ENCODE measurements around the gene PER2. TPM values are rescaled to one million over a fixed set of nuclear protein-coding genes. Genes with fewer than 3 reads are reported as not detected.
"Not testable (repeated sequence)": the region's sequence is repeated elsewhere in the genome, so short reads cannot be mapped to it uniquely, and the experiment has no call there.

Gene PER2
- total RNA-seq (2014; rRNA removed; shearing (Covaris generic)), result 1.4 and 3.7 TPM in 2 replicates

DNA sequence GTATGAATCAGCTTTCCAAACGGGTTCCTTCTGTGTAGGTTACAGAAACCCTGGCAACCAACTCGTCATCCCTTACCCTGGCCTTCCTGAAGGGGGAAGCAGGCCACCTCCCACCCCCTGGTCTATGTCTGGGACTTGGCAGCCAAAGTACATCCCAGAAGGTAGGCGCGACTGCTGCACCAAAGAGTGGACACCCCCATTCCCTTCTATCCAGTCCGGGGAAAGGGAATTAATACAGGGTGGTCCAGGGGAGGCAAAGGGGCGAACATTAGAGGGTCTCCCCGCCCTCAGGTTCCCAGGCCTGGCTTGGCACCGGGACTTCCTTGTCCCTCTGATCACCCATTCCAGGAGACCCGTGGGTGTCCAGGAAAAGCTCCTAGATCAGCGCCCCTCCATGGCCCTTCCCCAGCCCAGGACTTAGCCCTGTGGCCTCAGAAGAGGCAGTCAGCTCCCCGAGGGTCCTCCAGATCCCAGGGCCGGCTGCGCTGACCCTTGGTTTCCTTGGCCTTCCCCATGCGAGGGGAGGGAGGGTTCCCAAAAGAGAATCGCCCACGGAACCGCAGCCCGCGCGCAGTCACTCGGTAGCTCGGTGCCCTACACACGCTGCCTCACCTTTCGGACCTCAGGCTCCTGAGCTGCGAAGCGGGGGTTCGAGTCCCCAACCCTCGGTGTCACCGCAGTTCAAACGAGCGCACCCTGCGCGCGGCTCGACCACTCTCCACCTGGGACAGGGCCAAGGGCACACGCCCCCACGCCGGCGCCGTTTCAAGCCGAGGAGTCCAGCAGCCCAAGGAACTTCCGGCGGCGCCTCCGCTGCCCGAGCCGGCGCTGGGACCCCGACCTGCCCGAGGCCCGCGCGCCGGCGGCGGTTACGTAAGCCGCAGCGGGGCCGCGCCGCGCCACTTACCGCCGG, at the start of gene PER2:
TSS of gene PER2 (minus strand) at position 874 of the 913 bp plus-strand sequence. CDS start 10,674 bp downstream, outside the sequence.
- peak; percentile 91 for DNase-seq (ENCODE audit: low read depth)

GRCh38 chr2:238337846-238338245, 49.4 kb upstream of the PER2 start:
- DNase-seq (ENCODE audit: low read depth), result no peak

DNA sequence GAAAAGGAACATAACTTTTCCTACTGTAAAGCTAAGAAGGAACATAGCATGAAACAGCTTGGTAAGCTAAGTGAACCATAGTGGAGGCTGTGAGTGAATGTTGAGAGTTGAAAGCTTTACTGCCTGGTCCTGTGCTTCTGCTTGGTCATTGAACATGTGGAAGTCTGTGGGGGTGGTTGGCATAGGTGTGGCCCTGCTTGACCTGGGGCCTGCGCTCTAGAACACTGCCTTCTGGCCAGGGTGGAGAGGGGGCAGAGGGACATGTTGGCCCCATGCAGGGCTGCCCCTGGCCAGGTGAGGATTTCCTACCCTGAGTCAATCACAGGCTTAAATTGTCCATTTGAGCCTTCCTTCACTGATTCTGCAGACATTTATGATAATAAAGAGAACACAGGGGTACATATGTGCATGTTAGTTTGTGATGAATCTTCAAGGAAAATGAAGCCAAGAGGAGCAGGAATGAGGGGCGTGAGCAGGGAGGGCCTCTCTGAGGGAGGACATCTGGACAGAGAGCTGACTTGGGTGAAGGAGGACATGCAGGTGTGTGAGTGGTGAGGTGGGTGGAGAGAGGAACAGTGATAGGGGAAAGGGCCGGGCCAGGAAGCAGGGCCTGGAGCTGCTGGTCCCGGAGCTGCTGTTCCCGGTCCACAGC, 48.5 kb upstream of the PER2 start:
- no peak for DNase-seq (ENCODE audit: low read depth)

DNA sequence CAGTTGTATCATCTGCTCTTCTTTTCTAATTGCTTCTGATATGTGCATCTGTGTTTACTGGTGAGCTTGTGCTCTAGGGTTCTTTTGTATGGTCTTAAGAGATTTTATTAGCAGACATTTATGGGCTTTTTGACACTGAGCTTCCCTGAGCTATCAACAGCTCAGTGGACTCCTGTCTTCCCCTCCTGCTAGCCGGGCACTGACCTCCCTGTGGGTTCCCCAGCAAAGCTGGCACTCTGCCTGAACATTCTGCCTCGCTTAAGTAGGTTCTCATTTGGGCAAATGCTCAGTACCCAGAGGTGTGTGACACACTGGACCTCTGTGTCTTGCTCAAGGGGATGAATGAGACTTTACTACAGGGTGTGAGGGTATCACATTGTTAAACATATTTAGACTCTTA, 47.7 kb upstream of the PER2 start:
- peak; percentile 2 for DNase-seq (ENCODE audit: low read depth)

- DNase-seq (ENCODE audit: low read depth), result not testable (repeated sequence)
These were observed 47.2 kb upstream of the PER2 start for GRCh38 chr2:238335591-238335990.

- DNase-seq (ENCODE audit: low read depth), result no peak
These were observed 46.5 kb upstream of the PER2 start for GRCh38 chr2:238334885-238335284.

DNA sequence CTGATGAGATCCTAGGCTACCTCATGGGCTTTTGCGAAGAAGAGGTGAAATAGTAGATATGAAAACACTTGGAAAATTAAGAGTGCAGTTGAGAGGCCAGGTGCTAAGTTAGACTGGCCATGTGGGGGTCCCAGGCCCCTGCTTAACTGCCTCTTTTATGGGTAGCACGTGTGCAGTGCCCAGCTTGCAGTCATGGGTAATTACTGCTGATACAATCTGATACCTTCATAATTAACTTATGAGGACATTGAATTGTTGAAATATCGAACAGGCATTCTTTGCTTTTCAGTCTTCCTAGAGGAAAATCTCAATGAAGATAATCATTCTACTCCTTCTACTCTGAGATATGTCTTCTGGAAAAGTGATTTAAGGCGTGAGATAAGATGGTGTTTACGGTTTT, 43.5 kb upstream of the PER2 start:
- no peak for DNase-seq (ENCODE audit: low read depth)

DNA sequence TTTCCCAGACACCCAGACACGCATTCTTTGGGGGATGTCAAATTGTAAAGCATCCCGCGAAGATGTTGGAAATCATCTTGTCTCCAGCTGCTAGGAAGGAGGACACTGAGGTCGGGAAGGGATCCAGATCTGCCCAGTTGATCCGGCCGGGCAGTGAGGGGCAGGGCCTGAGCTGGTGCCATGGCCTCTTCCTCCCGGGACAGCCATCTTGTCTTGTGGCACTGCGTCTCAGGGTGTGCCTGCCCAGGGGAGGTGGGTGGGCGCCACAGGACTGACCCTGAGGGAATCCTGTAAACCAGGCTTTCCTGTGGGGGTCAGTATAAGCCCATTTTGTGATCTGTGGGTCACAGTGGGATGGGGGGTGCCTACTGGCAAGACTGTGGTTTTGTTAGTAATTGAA, 42.0 kb upstream of the PER2 start:
- DNase-seq (ENCODE audit: low read depth), result no peak

DNA sequence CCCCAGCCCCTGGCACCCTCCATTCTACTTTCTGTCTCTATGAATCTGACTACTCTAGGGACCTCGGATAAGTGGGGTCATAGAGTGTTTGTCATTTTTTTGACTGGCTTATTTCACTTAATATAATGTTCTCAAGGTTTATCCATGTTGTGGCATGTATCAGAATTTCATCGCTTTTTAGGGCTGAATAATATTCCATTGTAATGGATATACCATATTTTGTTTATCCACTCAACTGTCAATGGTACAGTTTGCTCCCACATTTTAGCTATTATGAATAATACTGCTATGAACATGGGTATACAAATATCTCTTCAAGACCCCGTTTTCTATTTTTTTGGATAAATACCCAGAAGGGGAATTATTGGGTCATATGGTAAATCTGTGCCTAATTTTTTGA, 39.3 kb upstream of the PER2 start:
- DNase-seq (ENCODE audit: low read depth), result no peak

GRCh38 chr2:238326801-238327365, 38.5 kb upstream of the PER2 start:
- no peak for DNase-seq (ENCODE audit: low read depth)

DNA sequence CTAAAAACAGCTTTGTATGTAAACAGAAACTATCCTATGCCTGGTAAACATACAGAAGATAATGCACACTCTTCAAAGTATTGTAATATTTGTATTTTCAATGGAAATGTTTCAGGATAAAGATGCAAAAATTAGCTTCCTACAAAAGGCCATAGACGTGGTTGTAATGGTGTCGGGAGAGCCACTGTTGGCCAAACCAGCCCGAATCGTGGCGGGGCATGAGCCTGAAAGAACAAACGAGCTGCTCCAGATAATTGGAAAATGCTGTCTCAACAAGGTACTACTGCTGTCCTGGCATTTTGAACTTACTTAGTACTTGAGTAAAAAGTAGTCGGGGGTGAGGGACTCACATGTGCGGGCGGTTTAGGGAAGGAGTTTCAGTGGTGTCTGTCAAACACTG, 37.3 kb upstream of the PER2 start:
- DNase-seq (ENCODE audit: low read depth), result no peak

GRCh38 chr2:238324248-238324647, 35.8 kb upstream of the PER2 start:
- DNase-seq (ENCODE audit: low read depth), result not testable (repeated sequence)

DNA sequence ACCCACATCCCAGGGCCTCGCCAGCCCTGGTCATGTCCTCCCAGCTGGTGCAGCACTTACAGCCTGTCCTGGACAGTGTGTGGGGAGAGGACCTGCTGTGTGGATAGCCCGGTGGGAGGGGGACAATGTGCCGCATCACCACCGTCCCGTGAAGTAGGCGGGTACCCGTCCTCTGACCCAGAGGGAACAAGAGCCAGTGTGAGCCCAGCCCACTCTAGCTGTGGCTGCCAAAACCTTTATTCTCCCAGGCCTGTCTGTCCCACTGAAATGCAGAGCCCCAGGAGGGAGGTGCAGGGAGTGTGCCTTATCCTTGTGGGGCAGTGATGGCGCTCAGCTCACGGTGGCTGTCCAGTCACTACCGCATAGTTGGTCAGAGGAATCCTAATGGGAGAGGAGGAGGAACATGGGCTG, 33.6 kb upstream of the PER2 start:
- no peak for DNase-seq (ENCODE audit: low read depth)

DNA sequence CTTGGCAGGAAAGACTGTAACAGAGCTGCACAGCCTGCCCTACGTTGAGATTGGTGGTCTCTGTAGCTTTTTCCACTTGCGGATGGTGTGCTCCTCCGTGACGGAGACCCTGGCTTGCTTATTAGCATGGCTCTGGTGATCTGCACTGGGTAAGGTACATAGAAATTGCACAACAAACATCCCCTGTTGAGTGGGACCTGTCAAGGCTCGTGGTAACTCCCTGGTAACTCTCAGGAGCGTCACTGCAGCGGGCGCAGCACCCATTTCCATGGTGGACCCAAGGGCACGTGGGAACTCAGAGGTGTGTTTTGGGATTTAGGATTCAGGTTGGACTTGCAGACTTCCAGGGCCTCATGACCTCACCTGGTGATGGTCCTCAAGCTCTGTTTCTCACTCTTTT, 33.1 kb upstream of the PER2 start:
- DNase-seq (ENCODE audit: low read depth), result no peak

DNA sequence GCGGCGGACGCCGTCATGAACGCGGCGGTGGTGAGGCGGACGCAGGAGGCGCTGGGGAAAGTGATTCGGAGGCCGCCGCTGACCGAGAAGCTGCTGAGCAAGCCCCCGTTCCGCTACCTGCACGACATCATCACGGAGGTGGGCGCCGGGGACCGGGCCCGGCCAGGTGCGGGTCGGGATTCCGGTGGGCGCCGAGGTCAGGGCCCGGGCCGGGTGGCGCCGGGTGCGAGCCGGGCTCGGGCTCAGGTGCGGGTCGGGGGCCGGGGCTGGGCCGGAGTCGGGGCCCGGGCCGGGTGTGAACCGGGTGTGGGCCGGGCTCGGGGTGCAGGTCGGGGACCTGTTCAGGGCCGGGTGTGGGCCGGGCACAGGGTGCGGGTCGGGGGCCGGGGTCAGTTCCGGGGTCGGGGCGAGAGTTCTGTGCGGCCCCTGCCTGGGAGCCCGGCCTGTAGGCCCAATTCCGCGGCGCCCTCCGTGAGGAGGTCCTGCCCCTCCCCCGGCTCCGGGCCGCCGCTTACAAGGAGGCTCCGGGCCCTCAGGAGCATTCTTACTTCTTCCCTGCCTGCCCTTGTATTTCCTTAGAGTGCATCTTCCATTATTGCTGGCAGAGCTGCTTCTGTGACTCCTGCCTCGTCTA, 32.4 kb upstream of the PER2 start:
- peak; percentile 9 for DNase-seq (ENCODE audit: low read depth)

GRCh38 chr2:238320246-238320647, 31.8 kb upstream of the PER2 start, which contains the start of gene TRAF3IP1:
TRAF3IP1 (plus strand) TSS chr2:238320518; CDS start chr2:238320663, 145 bp downstream.
- DNase-seq (ENCODE audit: low read depth), result peak; percentile 82

DNA sequence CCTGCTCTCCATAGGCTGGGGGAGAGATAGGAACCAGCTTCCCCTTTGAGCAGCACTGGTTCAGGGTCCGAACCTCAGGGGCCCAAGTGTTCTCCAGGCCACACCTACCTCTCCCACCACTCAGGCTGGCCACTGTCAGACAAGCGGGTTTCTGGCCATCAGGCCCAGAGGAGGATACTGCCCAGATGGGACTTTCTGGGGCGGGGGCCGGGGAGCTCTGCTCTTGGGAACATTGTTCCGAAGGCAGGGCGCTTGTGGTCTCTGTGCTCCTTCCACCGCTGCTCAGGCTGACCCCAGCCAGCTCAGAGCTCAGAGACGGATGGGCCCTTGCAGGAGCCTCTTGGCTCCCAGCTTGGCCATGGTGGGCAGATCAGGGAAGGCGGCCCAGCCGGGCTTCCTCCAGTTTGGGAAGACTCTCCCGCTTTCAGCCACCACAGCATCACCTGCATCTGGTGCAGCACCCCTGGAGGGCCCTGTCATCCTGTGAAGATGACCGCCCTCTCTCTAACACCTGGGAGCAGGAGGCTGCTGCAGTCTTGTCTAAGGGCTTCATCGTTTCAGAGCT, 26.7 kb upstream of the PER2 start:
- no peak for DNase-seq (ENCODE audit: low read depth)

- DNase-seq (ENCODE audit: low read depth), result no peak
These were observed 26.2 kb upstream of the PER2 start for GRCh38 chr2:238314576-238314975.

- DNase-seq (ENCODE audit: low read depth), result no peak
These were observed 25.6 kb upstream of the PER2 start for GRCh38 chr2:238313991-238314350.

GRCh38 chr2:238313289-238313990, 25.0 kb upstream of the PER2 start:
- DNase-seq (ENCODE audit: low read depth), result no peak

- not testable (repeated sequence) for DNase-seq (ENCODE audit: low read depth)
These were observed 22.3 kb upstream of the PER2 start for GRCh38 chr2:238310721-238311120.
